Endodermal cell (in vitro differentiated cells): ENCODE data around the gene XAB2. TPM values are rescaled to one million over a fixed set of nuclear protein-coding genes. Genes with fewer than 3 reads are reported as not detected.
A peak's percentile ranks its signal among the peaks of the same experiment; 100 is the strongest.

Source experiments
- DNase-seq: peaks from one replicate; pipeline ENCODE4 v3.0.0-alpha.2; 2017
- H3K27ac ChIP-seq: 2 replicates; pipeline ENCODE4 v1.5.1; 2013; ENCODE audit warnings: mild to moderate bottlenecking, low read depth, low read length, moderate library complexity
- H3K27me3 ChIP-seq: 2 replicates; pipeline ENCODE4 v1.6.1; 2013; ENCODE audit warnings: mild to moderate bottlenecking, low read length, moderate library complexity; ENCODE audit not compliant: insufficient read depth, control insufficient read depth, poor library complexity, severe bottlenecking
- H3K36me3 ChIP-seq: 2 replicates; pipeline ENCODE4 v1.7.0; 2013; ENCODE audit warnings: mild to moderate bottlenecking, low read length, moderate library complexity; ENCODE audit not compliant: control insufficient read depth, insufficient read depth
- H3K4me1 ChIP-seq: one replicate; pipeline ENCODE4 v1.7.0; 2013; ENCODE audit warnings: low read length; ENCODE audit not compliant: control insufficient read depth, insufficient read depth
- H3K4me3 ChIP-seq: 2 replicates; pipeline ENCODE4 v1.5.1; 2013; ENCODE audit warnings: mild to moderate bottlenecking, low read length, moderate library complexity
- H3K9ac ChIP-seq: 2 replicates; pipeline ENCODE4 v1.6.1; 2013; ENCODE audit warnings: mild to moderate bottlenecking, low read length, moderate library complexity; ENCODE audit not compliant: poor library complexity, severe bottlenecking; ENCODE audit errors: extremely low read depth
- H3K9me3 ChIP-seq: 2 replicates; pipeline ENCODE4 v1.6.1; 2013; ENCODE audit warnings: mild to moderate bottlenecking, low read length, moderate library complexity; ENCODE audit not compliant: control insufficient read depth
- H3K27ac Mint-ChIP-seq: 2 replicates; pipeline ENCODE4 v1.8.0; 2020; ENCODE audit warnings: mixed read lengths
- H3K27me3 Mint-ChIP-seq: 2 replicates; pipeline ENCODE4 v1.8.0; 2021; ENCODE audit warnings: mild to moderate bottlenecking, mixed read lengths; ENCODE audit not compliant: insufficient read depth
- H3K36me3 Mint-ChIP-seq: 2 replicates; pipeline ENCODE4 v1.8.0; 2020; ENCODE audit warnings: low read depth, mixed read lengths
- H3K4me1 Mint-ChIP-seq: 2 replicates; pipeline ENCODE4 v1.8.0; 2020; ENCODE audit warnings: mixed read lengths
- H3K4me3 Mint-ChIP-seq: 2 replicates; pipeline ENCODE4 v1.8.0; 2020; ENCODE audit warnings: mild to moderate bottlenecking, moderate library complexity, mixed read lengths
- H3K9me3 Mint-ChIP-seq: 2 replicates; pipeline ENCODE4 v1.8.0; 2020; ENCODE audit warnings: mild to moderate bottlenecking, mixed read lengths
- WGBS, 2 experiments: methylation state at CpG; one replicate each; pipeline versions ENCODE4 v1.1.5 to v1.1.7; 2013; ENCODE audit warnings: missing lambda C conversion rate in 2 of 2, mixed read lengths in 1 of 2; ENCODE audit not compliant: insufficient coverage in 1 of 2, insufficient read length in 1 of 2; 5-methylcytosine and 5-hydroxymethylcytosine counted together
- long read RNA-seq, 4 experiments: library from polyadenylated mRNA in 2 of 4; library from RNA in 1 of 4; library from capped mRNA in 1 of 4; stranded (forward) in 3 of 4; unstranded in 1 of 4; transcript quantifications; one replicate each; pipeline ENCODE4 v2.0.0, GENCODE V29; 2020 to 2021; ENCODE audit warnings: inconsistent platforms in 1 of 4
- polyA plus RNA-seq, 2 experiments: library from polyadenylated mRNA; stranded (reverse); fragments of 50-300 nt; gene quantifications; one replicate each; pipeline ENCODE4 v1.2.3, GENCODE V29; 2013
- total RNA-seq, 2 donors: library from RNA; stranded (reverse); fragmentation: NEBNext Ultra II Directional in 1 of 2; extraction: Animal tissue kit (Norgen Biotek cat#: 25700) in 1 of 2; gene quantifications; 2 replicates in 1 of 2; 3 replicates in 1 of 2; pipeline ENCODE4 v1.2.1, GENCODE V29; 2021
- TF ChIP-seq, protein P1 (sequence below): fragments of 200-600 bp; sonication (generic); conservative IDR thresholded peaks from 2 replicates; pipeline ENCODE4 v1.5.0; 2021; ENCODE audit warnings: antibody characterized with exemption, mild to moderate bottlenecking

The XAB2 gene
- total RNA-seq: 10 to 100 TPM; 44.3 to 46.6 TPM
- 48.3 TPM for polyA plus RNA-seq (2013, experiment 1 of 2)
- polyA plus RNA-seq (2013, experiment 2 of 2): 43.1 TPM
- long read RNA-seq, experiment 1, partial matches to known transcripts: 7 of 12 reads
- long read RNA-seq, experiment 1, other reads (novel, unspliced or antisense): 2 of 12 reads
- long read RNA-seq, experiment 2, transcript XAB2-201 (19 exons, 2,667 nt): major isoform, 46 of 60 reads
- long read RNA-seq, experiment 2, partial matches to known transcripts: 6 of 60 reads
- long read RNA-seq, experiment 2, other reads (novel, unspliced or antisense): 8 of 60 reads
- long read RNA-seq, experiment 3, transcript XAB2-201 (19 exons, 2,667 nt): major isoform, 176 of 201 reads
- long read RNA-seq, experiment 3, partial matches to known transcripts: 14 of 201 reads
- long read RNA-seq, experiment 3, other reads (novel, unspliced or antisense): 11 of 201 reads
- long read RNA-seq, experiment 4, partial matches to known transcripts: 2 of 6 reads
- long read RNA-seq, experiment 4, other reads (novel, unspliced or antisense): 2 of 6 reads

- Histone ChIP-seq H3K27me3 (peaks cover 2% of the 10 kb centered on the region), H3K4me1 (no peaks in the 10 kb centered on the region), H3K9ac (peak within 1 kb of the TSS; percentile 99), H3K36me3 (peaks cover 19% of the 10 kb centered on the region), H3K27ac (peak within 1 kb of the TSS; percentile 83), H3K9me3 (no peaks in the 10 kb centered on the region), H3K4me3 (peak within 1 kb of the TSS; percentile 96)
- WGBS, 2 experiments: 0% methylated on average over 38 to 40 of the region's 40 CpGs
- H3K9me3 Mint-ChIP-seq: no peaks in the 10 kb centered on the region
- DNase-seq: peak; percentile 98
- peaks cover 12% of the 10 kb centered on the region for H3K36me3 Mint-ChIP-seq
- peaks cover 17% of the 10 kb centered on the region for H3K4me1 Mint-ChIP-seq
- TF ChIP-seq, protein P1, sequence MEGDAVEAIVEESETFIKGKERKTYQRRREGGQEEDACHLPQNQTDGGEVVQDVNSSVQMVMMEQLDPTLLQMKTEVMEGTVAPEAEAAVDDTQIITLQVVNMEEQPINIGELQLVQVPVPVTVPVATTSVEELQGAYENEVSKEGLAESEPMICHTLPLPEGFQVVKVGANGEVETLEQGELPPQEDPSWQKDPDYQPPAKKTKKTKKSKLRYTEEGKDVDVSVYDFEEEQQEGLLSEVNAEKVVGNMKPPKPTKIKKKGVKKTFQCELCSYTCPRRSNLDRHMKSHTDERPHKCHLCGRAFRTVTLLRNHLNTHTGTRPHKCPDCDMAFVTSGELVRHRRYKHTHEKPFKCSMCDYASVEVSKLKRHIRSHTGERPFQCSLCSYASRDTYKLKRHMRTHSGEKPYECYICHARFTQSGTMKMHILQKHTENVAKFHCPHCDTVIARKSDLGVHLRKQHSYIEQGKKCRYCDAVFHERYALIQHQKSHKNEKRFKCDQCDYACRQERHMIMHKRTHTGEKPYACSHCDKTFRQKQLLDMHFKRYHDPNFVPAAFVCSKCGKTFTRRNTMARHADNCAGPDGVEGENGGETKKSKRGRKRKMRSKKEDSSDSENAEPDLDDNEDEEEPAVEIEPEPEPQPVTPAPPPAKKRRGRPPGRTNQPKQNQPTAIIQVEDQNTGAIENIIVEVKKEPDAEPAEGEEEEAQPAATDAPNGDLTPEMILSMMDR: no peak
- peaks cover 6% of the 10 kb centered on the region for H3K27me3 Mint-ChIP-seq
- peak within 1 kb of the TSS; percentile 100 for H3K27ac Mint-ChIP-seq
- peak within 1 kb of the TSS; percentile 94 for H3K4me3 Mint-ChIP-seq
Observed at GRCh38 chr19:7629347-7630054, at the start of gene XAB2, which contains the start of gene PET100. Gene XAB2, minus strand, starts transcription at chr19:7629545. Its CDS starts 18 bp downstream, at chr19:7629527. Gene PET100, plus strand, starts transcription at chr19:7629793. Its CDS starts 41 bp downstream, at chr19:7629834.

GRCh38 chr19:7677669-7678311, 48.4 kb upstream of the XAB2 start:
- Histone ChIP-seq H3K4me3 (no peak overlapping the region), H3K27me3 (peaks cover 33% of the 10 kb centered on the region), H3K9ac (no peak overlapping the region), H3K36me3 (peaks cover 6% of the 10 kb centered on the region), H3K9me3 (no peaks in the 10 kb centered on the region), H3K27ac (no peak overlapping the region), H3K4me1 (no peaks in the 10 kb centered on the region)
- H3K36me3 Mint-ChIP-seq: peaks cover 8% of the 10 kb centered on the region
- no peak overlapping the region for H3K4me3 Mint-ChIP-seq
- TF ChIP-seq, protein P1: no peak
- H3K4me1 Mint-ChIP-seq: peaks cover 2% of the 10 kb centered on the region
- no peak for DNase-seq
- peaks cover 7% of the 10 kb centered on the region for H3K9me3 Mint-ChIP-seq
- 40 to 52% methylated on average over 10 to 12 of the region's 12 CpGs for WGBS, 2 experiments
- no peak overlapping the region for H3K27ac Mint-ChIP-seq
- H3K27me3 Mint-ChIP-seq: peaks cover 55% of the 10 kb centered on the region

DNA sequence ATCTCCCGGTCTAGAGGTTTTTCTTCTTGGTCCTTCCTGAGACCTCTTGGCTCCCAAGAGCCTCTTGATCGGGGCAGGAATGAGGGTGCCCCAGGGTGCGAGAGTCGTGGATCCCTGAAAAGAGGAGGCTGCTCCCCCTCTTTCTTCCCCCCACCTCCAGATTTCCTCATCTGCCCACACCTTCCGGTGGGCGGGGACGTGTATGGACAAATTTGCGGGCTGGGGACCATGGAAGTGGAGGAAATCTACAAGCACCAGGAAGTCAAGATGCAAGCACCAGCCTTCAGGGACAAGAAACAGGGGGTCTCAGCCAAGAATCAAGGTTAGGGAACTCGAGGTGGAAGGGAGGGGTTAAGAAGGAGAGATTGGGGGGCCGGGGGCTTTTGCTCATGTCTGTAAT, 47.5 kb upstream of the XAB2 start, which contains the start of gene MCEMP1:
MCEMP1 (plus strand) TSS at position 237 of the 400 bp plus-strand sequence; CDS start at position 268, 31 bp downstream.
- H3K4me1 Mint-ChIP-seq: peaks cover under 1% of the 10 kb centered on the region
- peaks cover 7% of the 10 kb centered on the region for H3K9me3 Mint-ChIP-seq
- H3K9me3 ChIP-seq: no peaks in the 10 kb centered on the region
- TF ChIP-seq, protein P1: no peak
- H3K9ac ChIP-seq: no peak within 1 kb of the TSS
- peaks cover 42% of the 10 kb centered on the region for H3K27me3 ChIP-seq
- H3K27ac Mint-ChIP-seq: no peak within 1 kb of the TSS
- peaks cover 61% of the 10 kb centered on the region for H3K27me3 Mint-ChIP-seq
- H3K4me3 Mint-ChIP-seq: no peak within 1 kb of the TSS
- WGBS, 2 experiments: 67 to 69% methylated on average over 4 to 10 of the region's 10 CpGs
- no peak within 1 kb of the TSS for H3K27ac ChIP-seq
- peaks cover 2% of the 10 kb centered on the region for H3K36me3 Mint-ChIP-seq
- DNase-seq: no peak
- H3K36me3 ChIP-seq: no peaks in the 10 kb centered on the region
- H3K4me3 ChIP-seq: no peak within 1 kb of the TSS
- no peaks in the 10 kb centered on the region for H3K4me1 ChIP-seq
